ENCODE results near the gene SLC19A1. TPM values are rescaled to one million over a fixed set of nuclear protein-coding genes. Genes with fewer than 3 reads are reported as not detected.

Gene SLC19A1
- total and polyA plus RNA-seq, 4 donors, result 8.4 to 28.0 (median 13.0) TPM

DNA sequence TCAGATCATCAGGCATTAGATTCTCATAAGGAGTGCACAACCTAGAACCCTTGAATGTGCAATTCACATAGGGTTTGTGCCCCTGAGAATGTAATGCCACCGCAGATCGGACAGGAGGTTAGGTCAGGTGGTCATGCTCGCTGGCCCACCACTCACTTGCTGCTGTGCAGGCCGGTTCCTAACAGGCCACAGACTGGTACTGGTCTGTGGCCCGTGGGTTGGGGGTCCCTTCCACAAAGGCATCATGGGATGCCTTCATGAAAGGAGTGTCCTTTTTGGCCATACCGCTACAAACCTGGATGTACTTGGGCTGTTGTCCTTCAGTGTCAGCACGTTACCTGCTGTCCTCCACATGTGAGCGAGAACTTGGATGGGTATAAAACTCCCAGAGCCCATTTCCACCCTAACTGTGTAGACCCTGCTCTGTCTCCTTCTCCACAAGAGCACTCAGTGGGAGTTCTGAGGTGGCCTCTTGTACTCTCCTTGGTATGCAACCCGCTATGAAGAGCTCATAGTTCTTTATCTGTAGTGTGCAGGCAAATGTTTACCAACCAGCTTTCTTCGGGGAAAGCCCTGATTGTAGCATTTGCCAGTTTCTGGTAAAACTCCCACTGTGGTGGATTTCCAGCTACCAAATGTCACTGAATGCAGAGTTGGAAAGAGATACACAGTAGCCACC lies 41.7 kb upstream of the SLC19A1 start:
- H3K27me3 ChIP-seq (ENCODE audit: control insufficient read depth in 4 of 4, insufficient read depth in 4 of 4, low read length in 3 of 4), result peaks cover 0 to 3% (median 1%) of the 10 kb centered on the region in 4 donors
- no peaks in the 10 kb centered on the region for H3K36me3 ChIP-seq (ENCODE audit: control insufficient read depth in 4 of 4, insufficient read depth in 3 of 4, low read depth in 1 of 4, low read length in 3 of 4)
- no peak for DNase-seq (ENCODE audit: low spot score)
- WGBS, result 75% methylated on average over 10 of the region's 10 CpGs
- no peak overlapping the region for H3K27ac ChIP-seq (ENCODE audit: low read depth in 1 of 2, low read length in 2 of 2)
- H3K4me3 ChIP-seq (ENCODE audit: low read depth in 1 of 3, low read length in 3 of 3), result no peak overlapping the region
- TF ChIP-seq ATF3 (IDR thresholded peaks at IDR 0.05), result no peak
- TF ChIP-seq ZBTB33 (IDR thresholded peaks at IDR 0.05), result no peak
- TF ChIP-seq HNF4A (conservative IDR thresholded peaks at IDR 0.05), result no peak
- TF ChIP-seq RXRA (IDR thresholded peaks at IDR 0.05), result no peak
- TF ChIP-seq FOXA1 (IDR thresholded peaks at IDR 0.05), result no peak
- TF ChIP-seq RAD21 (IDR thresholded peaks at IDR 0.05), result no peak
- TF ChIP-seq, protein P1, sequence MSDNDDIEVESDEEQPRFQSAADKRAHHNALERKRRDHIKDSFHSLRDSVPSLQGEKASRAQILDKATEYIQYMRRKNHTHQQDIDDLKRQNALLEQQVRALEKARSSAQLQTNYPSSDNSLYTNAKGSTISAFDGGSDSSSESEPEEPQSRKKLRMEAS (IDR thresholded peaks at IDR 0.05), result no peak
- TF ChIP-seq SP1 (IDR thresholded peaks at IDR 0.05), result no peak
- TF ChIP-seq GABPA (IDR thresholded peaks at IDR 0.05 in 1 of 2, conservative IDR thresholded peaks at IDR 0.05 in 1 of 2), result no peak
- TF ChIP-seq YY1 (IDR thresholded peaks at IDR 0.05), result no peak
- no peak for TF ChIP-seq FOXA2 (IDR thresholded peaks at IDR 0.05)
- no peak for TF ChIP-seq JUND (IDR thresholded peaks at IDR 0.05)
- H3K9ac ChIP-seq (ENCODE audit: low read depth in 1 of 2, low read length in 2 of 2), result no peak overlapping the region
- H3K4me1 ChIP-seq (ENCODE audit: control insufficient read depth in 4 of 4, insufficient read depth in 4 of 4, low read length in 3 of 4), result peaks cover 0 to 3% (median 0%) of the 10 kb centered on the region in 4 donors
- H3K9me3 ChIP-seq (ENCODE audit: control insufficient read depth in 4 of 4, low read length in 3 of 4), result peaks cover 5 to 10% (median 10%) of the 10 kb centered on the region in 4 donors

DNA sequence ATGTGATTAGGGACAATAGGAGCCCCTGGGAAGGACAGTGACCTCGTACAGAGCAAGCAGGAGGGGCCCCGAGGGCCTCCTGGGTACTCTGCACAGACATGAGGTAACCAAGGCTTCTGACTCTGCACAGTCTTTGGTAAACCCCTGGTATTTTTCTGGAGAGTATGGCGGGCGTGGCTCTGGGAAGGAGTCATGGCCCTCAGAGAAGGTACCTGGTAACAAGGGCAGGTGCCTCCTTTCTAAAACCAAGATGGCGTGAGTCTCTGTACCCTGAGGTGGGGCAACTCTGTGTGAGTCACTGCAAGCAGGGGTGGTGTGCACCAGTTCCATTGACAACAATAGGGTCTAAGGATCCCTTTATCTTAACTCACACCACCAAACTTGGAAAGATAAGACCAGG lies 39.9 kb upstream of the SLC19A1 start:
- H3K27me3 ChIP-seq (ENCODE audit: control insufficient read depth in 4 of 4, insufficient read depth in 4 of 4, low read length in 3 of 4), result peaks cover 0 to 3% (median under 1%) of the 10 kb centered on the region in 4 donors
- peaks cover 5 to 10% (median 9%) of the 10 kb centered on the region in 4 donors for H3K9me3 ChIP-seq (ENCODE audit: control insufficient read depth in 4 of 4, low read length in 3 of 4)
- H3K36me3 ChIP-seq (ENCODE audit: control insufficient read depth in 4 of 4, insufficient read depth in 3 of 4, low read depth in 1 of 4, low read length in 3 of 4), result no peaks in the 10 kb centered on the region
- no peak overlapping the region for H3K9ac ChIP-seq (ENCODE audit: low read depth in 1 of 2, low read length in 2 of 2)
- no peak for DNase-seq (ENCODE audit: low spot score)
- H3K27ac ChIP-seq (ENCODE audit: low read depth in 1 of 2, low read length in 2 of 2), result no peak overlapping the region
- no peak overlapping the region for H3K4me3 ChIP-seq (ENCODE audit: low read depth in 1 of 3, low read length in 3 of 3)
- peaks cover 0 to 3% (median 0%) of the 10 kb centered on the region in 4 donors for H3K4me1 ChIP-seq (ENCODE audit: control insufficient read depth in 4 of 4, insufficient read depth in 4 of 4, low read length in 3 of 4)
- TF ChIP-seq JUND (IDR thresholded peaks at IDR 0.05) (no peak), HNF4A (conservative IDR thresholded peaks at IDR 0.05) (no peak), ZBTB33 (IDR thresholded peaks at IDR 0.05) (no peak), NR2F2 (IDR thresholded peaks at IDR 0.05) (no peak), ATF3 (IDR thresholded peaks at IDR 0.05) (no peak), YY1 (IDR thresholded peaks at IDR 0.05) (no peak), GABPA (IDR thresholded peaks at IDR 0.05 in 1 of 2, conservative IDR thresholded peaks at IDR 0.05 in 1 of 2) (no peak), HNF4G (IDR thresholded peaks at IDR 0.05) (no peak), FOXA1 (IDR thresholded peaks at IDR 0.05) (no peak), SP1 (IDR thresholded peaks at IDR 0.05) (no peak), EGR1 (IDR thresholded peaks at IDR 0.05; ENCODE audit: low read depth in 2 of 2) (no peak), FOXA2 (IDR thresholded peaks at IDR 0.05) (no peak), RXRA (IDR thresholded peaks at IDR 0.05) (no peak), RAD21 (IDR thresholded peaks at IDR 0.05) (no peak)
- TF ChIP-seq, protein P1 (IDR thresholded peaks at IDR 0.05), result no peak
- TF ChIP-seq, protein P2, sequence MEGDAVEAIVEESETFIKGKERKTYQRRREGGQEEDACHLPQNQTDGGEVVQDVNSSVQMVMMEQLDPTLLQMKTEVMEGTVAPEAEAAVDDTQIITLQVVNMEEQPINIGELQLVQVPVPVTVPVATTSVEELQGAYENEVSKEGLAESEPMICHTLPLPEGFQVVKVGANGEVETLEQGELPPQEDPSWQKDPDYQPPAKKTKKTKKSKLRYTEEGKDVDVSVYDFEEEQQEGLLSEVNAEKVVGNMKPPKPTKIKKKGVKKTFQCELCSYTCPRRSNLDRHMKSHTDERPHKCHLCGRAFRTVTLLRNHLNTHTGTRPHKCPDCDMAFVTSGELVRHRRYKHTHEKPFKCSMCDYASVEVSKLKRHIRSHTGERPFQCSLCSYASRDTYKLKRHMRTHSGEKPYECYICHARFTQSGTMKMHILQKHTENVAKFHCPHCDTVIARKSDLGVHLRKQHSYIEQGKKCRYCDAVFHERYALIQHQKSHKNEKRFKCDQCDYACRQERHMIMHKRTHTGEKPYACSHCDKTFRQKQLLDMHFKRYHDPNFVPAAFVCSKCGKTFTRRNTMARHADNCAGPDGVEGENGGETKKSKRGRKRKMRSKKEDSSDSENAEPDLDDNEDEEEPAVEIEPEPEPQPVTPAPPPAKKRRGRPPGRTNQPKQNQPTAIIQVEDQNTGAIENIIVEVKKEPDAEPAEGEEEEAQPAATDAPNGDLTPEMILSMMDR (IDR thresholded peaks at IDR 0.05; ENCODE audit: low read depth, low read length, missing input control), result no peak
- 89% methylated on average over 5 of the region's 5 CpGs for WGBS
